Stimulated activated CD8-positive, alpha-beta memory T cell treated with anti-CD3 and anti-CD28 coated beads, Interleukin-4, amount 100 ng/mL, for 24 hours (primary cell): ENCODE results near the gene ULBP3.
A peak's percentile ranks its signal among the peaks of the same experiment; 100 is the strongest.
"Not testable (repeated sequence)": the region's sequence is repeated elsewhere in the genome, so short reads cannot be mapped to it uniquely, and the experiment has no call there.

Experiments used
- DNase-seq: peaks from one replicate; pipeline ENCODE4 v3.0.0-alpha.2; 2020; ENCODE audit warnings: low read depth

Gene ULBP3

DNA sequence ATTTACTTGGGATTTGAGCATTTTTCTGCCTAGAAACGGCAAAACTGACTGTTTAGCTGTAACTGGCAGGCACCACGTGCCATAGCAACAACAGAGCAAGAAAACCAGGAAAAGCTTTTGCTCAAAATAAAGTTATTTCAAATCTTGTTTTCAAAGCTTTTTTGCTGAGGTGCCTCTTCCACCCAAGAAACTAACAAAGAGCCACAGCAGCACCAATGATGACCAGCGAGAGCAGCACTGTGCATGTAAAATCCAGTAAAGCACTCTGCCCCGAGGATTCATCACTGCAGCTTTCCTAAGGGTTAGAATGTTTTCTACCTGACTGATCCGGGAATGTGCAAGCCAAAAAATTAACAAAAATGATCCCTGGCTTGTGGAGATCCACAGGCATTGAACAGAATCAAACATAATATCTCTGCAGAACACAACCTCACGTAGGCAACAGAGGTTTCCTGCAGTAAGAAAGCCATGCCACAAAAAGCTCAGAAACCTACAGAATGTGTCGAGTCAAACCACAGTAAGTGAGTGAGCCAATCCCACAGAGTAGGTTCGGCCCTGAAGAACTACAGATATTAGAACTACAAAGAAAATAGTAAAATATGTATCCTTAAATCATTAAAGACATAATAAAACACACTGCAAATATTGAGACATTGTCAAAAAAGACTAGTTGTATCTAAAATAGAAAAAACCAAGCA lies 7.4 kb upstream of the ULBP3 start:
- DNase-seq: no peak

DNA sequence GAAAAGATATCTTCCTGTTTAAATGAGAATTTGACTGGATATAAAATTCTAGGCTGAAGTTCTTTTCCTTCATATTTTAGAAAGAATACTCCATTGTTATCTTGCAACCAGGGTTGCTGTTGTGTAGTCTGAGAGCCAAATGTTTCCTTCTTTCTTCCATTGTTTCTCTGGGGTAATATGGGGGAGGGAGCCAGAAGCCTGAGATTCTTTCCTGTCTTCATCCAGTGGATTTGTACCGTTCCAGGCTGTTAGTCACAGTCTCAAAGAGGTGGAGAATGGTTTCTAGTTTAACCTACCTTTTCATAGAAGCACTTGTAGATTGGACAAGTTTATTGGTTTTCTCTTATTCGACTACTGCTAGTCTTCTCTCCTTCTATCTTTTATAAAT lies 6.1 kb upstream of the ULBP3 start:
- DNase-seq: no peak

DNA sequence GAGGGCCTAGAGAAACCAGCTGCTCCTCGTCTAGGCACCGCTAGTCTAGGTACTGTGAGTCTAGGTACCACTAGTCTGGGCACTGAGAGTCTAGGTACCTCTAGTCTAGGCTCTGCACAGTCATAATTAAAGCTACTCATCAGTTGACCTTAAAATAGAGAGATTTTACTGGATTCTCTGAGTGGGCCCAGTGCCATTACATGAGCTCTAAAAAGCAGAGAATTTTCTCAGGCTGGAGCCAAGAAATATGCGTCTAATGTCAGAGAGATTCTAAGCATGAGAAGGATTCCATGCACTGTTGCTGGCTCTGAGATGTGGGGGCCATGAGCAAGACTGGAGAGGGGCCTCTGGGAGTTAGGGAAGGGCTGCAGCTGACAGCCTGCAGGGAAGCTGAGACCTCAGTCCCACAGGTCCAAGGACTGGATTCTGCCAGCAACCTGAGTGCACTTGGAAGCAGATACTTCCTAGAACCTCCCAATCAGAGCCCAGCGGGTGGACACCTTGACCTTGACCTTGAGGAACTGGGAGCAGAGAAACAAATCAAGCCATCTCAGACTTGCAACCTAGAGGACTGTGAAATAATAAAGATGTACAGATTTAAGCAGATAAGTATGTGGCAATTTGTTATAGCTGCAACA lies 5.6 kb upstream of the ULBP3 start:
- DNase-seq: not testable (repeated sequence)

GRCh38 chr6:150072201-150072600 lies 3.3 kb upstream of the ULBP3 start:
- peak; percentile 33 for DNase-seq

DNA sequence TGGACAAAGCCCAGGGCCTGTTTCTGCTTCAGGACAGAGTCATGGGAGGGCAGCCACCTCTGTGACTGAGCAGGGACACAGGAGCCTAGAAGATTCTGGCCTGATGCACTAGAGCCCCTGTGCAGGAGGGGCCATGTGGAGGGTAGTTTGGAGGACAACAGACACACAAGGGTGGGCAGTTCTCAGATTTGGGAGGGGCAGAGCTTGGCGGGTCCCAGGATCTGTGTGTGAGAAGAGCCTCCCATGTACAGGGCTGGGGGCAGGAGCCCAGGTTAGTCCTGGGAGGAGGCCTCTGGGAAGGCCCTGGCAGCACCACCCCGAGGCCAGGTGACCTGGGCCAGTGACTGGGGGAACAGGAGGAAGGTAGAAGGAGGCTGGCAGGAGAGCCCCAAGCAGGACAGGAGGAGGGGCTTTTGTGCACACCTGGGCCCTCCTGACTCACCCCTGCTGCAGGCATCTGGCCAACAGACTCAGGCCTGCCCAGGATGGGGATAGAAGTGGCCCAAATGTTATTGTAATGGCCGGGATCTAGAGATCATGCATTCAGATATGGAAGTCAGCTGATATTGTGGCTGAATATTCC lies 1.4 kb upstream of the ULBP3 start:
- no peak for DNase-seq

DNA sequence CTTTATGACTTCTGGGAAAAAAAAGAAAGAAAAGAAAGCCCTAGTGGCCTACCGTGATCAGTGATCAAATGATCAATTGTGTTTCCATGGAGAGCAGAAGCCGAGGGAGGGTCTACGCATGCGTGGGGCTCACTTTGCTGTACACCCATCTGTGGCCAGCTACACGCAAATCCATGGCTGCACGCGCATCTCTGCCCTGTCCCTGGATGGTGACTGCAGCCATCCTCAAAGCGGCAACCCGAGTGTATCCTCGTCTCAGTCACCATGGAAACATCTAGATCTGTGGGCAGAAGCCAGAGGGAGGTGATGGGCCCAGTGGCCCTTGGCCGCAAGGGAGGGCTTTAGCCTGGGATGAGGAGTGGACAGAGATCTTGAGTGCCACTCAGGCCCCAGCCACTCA lies 785 bp upstream of the ULBP3 start:
- no peak for DNase-seq

DNA sequence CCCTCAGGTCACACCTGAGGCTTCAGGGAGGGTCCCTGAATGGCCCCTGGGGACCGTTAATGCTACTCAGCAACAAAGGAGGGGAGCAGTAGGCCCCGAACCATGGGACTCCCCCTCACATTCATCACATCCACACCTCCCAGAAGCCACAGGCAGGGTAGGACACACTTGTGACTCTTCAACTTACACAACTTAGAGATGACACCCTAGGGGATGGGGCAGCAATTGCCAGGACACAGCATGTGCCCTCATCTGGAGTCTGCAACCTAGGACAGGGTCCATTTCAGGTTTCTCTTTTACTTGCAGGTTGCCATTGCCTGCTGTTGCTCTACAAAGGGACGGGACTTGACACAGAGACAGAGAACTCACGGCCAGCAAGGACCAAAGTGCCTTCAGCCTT lies 770 bp downstream of the ULBP3 start:
- DNase-seq: no peak

- no peak for DNase-seq
These were observed 3.8 kb downstream of the ULBP3 start for GRCh38 chr6:150065083-150065482.

DNA sequence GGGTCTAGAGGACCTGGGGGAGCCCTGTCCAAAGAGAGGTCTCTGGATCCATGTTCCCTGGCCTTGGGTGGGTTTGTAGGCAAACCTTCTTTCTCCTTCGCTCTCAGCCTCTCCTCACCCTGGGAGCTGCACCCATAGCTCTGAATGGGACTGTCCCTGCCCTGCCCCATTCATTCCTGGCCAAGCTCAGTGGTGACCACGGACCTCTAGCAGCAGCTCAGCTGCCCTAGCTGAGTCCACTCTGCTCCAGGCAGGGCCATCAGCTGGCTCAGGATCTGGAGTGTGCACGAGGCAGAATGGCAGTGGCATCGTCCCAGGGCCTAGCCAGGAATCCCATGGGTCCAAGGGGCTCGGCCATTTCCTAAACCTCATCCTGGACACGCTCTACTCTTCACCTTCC lies 5.3 kb downstream of the ULBP3 start:
- no peak for DNase-seq

GRCh38 chr6:150059973-150060372 lies 8.9 kb downstream of the ULBP3 start:
- not testable (repeated sequence) for DNase-seq

DNA sequence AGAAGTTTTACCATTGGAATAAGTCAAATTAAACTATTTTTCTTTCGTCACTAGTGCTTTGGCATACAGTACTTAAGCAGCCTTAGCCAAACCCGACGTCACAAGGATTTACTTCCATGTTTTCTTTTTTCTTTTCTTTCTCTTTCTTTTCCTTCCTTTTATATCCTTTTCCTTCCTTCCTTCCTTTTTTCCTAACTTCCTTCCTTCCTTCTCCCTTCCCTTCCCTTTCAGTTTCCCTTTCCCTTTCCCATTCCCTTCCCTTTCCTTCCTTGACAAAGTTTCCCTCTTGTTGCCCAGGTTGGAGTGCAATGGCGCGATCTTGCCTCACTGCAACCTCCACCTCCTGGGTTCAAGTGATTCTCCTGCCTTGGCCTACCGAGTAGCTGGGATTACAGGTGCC lies 9.9 kb downstream of the ULBP3 start:
- no peak for DNase-seq

DNA sequence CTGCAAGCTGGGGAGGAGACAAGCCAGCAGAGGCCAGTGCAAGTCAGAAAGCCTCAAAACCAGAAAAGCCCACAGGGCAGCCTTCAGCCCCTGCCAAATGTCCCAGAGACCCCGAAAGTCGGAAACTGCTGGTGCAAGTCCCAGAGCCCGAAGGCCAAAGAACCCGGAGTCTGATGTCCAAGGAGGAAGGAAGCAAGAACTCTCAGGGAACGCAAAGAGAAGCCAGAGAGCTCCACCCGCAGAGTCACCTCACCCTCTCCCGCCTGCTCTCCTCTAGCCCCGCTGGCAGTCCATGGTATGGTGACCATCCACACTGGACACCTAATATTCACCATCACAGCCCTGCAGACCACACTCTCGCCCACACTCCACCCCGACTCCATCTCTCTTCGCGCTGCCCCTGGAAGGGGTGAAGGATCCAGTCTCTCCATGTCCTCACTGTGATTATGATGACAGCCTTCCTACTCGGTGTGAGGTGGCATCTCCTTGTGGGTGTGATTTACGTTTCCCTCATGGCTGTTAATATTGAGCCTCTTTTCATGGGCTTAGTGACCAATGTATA lies 10.6 kb downstream of the ULBP3 start:
- no peak for DNase-seq

GRCh38 chr6:150057501-150057951 lies 11.4 kb downstream of the ULBP3 start:
- no peak for DNase-seq

DNA sequence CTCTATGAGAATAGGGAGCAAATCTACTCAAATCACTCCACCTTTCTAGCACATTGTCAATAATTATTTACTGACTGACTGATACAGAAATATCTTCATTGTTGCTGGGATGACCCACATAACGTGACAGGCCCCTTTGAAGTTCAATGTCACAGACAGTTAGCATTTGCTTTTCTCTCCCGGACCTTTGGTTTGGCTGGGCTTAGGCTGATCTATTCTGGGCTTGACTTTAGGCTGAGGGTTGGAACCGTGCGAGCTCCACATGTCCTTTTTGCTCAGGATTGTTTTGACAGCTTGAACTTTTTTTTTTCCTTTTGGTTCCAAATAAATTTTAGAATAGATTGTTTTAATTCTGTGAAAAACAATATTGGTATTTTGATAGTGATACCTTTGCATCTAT lies 12.0 kb downstream of the ULBP3 start:
- no peak for DNase-seq

DNA sequence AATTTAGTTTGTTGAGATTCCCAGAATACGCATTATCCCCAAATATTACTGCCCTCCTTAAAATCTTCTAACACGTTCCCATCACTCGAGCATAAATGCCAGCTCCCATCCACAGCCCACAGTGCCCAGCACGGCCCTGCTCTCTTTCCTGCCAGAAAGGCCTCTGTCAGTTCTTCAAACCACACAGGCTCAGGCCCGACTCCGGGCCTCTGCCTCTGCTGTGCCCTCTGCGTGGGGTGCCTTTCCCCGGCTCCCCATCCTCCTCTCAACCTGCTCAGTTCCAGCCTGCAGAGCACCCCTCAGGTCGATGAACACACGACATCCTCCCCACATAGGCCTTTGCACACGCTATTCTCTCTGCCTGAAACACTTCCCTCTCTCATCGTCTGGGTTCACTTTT lies 12.8 kb downstream of the ULBP3 start:
- DNase-seq: no peak

GRCh38 chr6:150055131-150055530 lies 13.8 kb downstream of the ULBP3 start:
- no peak for DNase-seq

GRCh38 chr6:150053450-150053849 lies 15.5 kb downstream of the ULBP3 start:
- DNase-seq: no peak

DNA sequence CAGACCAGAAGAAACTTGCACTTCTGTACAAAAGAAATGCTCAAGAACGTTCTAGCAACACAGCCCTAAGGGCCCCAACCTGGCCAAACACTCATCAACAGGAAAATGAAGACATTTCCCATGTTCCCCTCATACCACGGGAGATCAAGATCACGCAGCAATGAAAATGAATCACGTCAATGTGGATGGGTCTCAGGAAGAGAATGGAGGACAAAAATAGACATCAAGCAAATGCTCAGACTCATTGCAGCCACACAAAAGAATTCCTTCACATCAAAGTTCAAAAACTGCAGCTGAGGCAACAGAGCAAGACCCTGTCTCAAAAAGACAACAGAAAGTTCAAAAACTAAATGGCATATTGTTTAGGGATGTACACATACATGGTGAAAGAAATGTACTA lies 18.1 kb downstream of the ULBP3 start:
- DNase-seq: no peak

- DNase-seq: no peak
These were observed 20.8 kb downstream of the ULBP3 start for GRCh38 chr6:150048099-150048498.

- no peak for DNase-seq
These were observed 22.0 kb downstream of the ULBP3 start for GRCh38 chr6:150046943-150047342.

DNA sequence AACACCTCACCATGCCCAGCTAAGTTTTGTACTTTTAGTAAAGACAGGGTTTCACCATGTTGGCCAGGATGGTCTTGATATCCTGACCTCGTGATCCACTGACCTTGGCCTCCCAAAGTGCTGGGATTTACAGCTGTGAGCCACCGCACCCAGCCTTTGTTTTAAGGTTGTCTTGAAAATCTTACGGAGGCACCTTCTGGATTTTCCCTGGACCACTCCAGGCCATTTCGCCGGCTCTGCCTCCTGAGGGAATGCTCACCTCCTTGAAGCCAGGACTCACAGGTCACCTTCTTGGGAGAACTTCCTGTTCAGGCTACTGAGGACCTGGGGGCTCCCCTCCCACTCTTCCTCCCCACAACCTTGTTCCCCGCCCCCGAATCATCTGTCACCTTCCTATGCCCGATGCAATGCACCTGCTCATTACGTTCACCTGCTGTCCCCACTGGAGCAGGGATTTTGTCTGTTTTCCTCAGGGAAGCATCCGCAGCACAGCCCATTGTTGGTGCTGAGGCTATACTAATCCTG lies 24.2 kb downstream of the ULBP3 start:
- DNase-seq: no peak

GRCh38 chr6:150043501-150044412 lies 25.2 kb downstream of the ULBP3 start:
- no peak for DNase-seq
